HG03378 (cell line): Measurements from ENCODE around the gene BHLHE40.

Source experiments
- ATAC-seq: cut with Tn5 transposase; IDR thresholded peaks from one replicate; pipeline ENCODE4 v1.9.1; 2021; ENCODE audit warnings: mild to moderate bottlenecking, moderate library complexity; ENCODE audit not compliant: unreplicated experiment

The BHLHE40 gene

DNA sequence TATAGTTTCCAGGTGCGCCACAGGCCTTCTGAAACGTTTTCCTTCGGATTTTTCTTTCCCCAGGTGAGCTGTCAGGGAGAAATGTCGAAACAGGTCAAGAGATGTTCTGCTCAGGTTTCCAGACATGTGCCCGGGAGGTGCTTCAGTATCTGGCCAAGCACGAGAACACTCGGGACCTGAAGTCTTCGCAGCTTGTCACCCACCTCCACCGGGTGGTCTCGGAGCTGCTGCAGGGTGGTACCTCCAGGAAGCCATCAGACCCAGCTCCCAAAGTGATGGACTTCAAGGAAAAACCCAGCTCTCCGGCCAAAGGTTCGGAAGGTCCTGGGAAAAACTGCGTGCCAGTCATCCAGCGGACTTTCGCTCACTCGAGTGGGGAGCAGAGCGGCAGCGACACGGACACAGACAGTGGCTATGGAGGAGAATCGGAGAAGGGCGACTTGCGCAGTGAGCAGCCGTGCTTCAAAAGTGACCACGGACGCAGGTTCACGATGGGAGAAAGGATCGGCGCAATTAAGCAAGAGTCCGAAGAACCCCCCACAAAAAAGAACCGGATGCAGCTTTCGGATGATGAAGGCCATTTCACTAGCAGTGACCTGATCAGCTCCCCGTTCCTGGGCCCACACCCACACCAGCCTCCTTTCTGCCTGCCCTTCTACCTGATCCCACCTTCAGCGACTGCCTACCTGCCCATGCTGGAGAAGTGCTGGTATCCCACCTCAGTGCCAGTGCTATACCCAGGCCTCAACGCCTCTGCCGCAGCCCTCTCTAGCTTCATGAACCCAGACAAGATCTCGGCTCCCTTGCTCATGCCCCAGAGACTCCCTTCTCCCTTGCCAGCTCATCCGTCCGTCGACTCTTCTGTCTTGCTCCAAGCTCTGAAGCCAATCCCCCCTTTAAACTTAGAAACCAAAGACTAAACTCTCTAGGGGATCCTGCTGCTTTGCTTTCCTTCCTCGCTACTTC is 3.8 kb downstream of the BHLHE40 start:
- ATAC-seq = no peak

DNA sequence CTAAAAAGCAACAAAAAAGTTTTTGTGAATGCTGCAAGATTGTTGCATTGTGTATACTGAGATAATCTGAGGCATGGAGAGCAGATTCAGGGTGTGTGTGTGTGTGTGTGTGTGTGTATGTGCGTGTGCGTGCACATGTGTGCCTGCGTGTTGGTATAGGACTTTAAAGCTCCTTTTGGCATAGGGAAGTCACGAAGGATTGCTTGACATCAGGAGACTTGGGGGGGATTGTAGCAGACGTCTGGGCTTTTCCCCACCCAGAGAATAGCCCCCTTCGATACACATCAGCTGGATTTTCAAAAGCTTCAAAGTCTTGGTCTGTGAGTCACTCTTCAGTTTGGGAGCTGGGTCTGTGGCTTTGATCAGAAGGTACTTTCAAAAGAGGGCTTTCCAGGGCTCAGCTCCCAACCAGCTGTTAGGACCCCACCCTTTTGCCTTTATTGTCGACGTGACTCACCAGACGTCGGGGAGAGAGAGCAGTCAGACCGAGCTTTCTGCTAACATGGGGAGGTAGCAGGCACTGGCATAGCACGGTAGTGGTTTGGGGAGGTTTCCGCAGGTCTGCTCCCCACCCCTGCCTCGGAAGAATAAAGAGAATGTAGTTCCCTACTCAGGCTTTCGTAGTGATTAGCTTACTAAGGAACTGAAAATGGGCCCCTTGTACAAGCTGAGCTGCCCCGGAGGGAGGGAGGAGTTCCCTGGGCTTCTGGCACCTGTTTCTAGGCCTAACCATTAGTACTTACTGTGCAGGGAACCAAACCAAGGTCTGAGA is 4.7 kb downstream of the BHLHE40 start:
- peak; percentile 48 for ATAC-seq

DNA sequence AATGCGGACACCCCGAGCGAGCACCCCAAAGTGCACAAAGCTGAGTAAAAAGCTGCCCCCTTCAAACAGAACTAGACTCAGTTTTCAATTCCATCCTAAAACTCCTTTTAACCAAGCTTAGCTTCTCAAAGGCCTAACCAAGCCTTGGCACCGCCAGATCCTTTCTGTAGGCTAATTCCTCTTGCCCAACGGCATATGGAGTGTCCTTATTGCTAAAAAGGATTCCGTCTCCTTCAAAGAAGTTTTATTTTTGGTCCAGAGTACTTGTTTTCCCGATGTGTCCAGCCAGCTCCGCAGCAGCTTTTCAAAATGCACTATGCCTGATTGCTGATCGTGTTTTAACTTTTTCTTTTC is 5.3 kb downstream of the BHLHE40 start:
- ATAC-seq = no peak

DNA sequence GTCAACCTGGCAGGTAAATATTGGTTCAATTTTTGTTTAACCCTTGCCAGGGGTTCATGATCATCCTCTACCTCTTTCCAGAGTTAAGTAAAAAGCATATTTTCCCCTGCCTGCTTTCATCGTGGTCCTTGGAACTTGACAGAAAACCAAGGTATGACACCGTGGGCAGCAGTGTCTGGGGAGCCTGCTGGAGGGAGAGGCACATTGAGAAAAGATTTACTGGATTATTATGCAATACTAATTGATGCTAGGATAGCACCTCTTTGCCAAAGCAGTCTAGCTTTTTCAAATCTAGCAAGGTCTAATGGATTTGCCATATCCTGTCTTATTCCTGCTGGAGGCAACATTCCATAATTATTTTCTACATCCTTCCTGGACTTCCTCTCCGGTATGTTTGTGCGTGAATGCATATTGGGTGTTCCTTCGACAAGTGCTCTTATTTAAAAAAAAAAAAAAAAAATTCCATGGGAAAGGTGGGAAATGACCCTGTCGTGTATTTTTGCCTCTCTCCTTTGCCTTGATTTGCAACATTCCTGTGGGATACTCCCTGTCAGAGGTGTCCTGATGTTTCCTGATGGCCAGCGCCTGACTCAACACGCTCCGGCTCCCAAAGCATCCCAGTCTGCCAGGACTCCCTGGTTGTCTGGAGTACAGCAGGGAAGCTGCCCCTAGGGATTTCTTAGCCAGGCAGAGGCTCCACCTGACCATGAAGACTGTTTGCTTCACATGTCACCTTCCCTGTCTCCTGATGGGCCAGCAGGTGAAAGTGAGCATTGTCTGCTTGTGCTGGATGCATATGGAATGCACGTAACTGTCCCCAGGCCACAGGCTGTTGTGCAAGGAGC is 6.3 kb downstream of the BHLHE40 start:
- no peak for ATAC-seq

DNA sequence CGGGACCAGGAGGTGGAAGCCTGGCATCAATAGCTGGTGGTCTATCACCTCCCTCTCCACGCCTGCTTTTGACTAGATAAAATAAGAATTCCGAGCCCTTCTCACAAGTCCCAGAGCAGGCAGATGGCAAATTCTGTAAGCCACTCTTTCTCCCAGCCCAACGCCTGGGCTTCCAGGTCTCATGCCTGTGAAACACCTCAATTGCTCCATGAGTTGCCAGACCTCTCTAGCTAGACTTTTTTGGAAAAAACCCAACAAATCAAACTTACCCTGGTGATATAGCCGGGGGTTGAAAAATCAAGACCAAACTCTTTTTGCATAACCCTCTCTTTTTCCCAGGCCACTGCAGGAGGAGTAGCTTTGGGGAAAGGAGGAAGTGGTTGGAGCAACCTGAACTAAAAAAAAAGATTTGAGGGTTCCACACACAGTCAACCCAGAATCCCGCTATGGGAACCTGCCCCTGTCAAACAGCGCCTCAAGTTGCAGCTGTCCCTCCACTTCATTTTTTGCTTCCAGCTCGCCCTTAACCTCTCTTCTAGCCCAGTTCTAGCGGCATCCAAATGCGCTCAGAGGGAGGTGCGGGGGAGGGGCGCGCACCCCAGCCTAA is 7.0 kb downstream of the BHLHE40 start:
- peak; percentile 22 for ATAC-seq

DNA sequence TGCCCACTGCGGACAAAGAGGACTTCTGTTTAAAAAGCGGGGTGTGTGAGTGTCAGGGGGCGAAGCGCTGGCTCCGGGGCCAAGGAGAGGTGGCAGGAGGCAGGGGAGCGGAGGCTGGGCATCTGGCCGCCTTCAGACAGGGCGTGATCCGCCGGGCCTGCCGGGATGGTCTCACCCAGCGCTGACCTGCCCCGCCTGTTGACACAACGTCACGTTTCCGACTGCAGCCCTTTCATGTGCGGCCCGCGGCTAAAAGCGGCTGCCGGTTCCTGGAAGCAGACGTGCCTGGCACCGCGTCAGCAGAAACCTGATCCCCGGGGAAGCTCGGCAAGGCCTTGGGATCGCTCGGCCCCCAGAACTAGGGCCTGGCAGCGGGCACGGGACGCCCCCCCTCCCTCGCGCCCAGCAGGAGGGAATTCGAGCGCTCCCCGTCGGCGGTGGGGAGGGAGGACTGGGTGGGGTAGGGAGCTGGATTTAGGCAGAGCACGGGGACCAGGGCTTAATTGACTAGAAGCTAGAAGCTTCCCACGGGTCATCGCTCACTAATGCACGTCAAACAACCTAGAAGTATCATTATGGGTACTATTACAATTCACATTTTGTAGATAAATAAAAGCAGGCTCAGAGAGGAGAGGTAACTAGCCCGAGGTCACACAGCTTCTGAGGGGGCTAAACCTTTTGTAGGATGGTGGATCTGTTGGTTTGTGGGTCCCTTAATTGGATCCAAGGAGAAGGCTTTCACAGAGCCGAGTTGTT is 7.7 kb downstream of the BHLHE40 start:
- peak; percentile 50 for ATAC-seq

DNA sequence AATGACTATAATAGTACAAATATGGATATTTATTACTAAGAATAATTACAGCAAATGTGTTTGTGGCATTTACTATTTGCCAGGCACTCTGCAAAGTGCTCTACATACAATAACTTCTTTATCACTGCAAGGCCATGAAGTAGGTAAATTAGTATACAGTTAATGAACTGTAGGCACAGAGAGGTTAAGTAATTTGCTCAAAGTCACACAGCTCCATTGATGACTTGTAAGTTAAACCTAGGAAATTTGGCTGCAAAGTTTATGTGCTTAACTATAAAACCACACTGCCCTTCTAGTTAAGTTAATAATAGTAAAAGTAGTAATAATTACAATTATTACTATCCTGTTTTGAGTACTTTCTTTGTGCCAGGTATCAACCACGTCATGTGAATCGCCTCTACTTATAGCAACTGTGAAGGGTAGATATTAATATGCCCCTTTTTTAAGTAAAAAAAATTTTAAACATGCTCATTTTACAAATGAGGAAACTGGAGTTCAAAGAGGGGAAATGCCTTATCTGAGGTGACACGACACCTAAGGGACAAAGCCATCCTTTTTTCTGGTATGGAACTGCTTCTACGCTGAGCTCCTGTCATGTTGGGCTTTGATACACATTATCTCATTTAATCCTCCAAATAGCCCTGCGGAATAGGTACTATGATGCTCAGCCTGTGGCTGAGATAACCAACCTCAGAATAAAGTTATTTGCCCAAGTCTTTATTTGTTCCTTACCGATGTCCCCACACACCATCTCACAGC is 8.5 kb downstream of the BHLHE40 start:
- no peak for ATAC-seq

DNA sequence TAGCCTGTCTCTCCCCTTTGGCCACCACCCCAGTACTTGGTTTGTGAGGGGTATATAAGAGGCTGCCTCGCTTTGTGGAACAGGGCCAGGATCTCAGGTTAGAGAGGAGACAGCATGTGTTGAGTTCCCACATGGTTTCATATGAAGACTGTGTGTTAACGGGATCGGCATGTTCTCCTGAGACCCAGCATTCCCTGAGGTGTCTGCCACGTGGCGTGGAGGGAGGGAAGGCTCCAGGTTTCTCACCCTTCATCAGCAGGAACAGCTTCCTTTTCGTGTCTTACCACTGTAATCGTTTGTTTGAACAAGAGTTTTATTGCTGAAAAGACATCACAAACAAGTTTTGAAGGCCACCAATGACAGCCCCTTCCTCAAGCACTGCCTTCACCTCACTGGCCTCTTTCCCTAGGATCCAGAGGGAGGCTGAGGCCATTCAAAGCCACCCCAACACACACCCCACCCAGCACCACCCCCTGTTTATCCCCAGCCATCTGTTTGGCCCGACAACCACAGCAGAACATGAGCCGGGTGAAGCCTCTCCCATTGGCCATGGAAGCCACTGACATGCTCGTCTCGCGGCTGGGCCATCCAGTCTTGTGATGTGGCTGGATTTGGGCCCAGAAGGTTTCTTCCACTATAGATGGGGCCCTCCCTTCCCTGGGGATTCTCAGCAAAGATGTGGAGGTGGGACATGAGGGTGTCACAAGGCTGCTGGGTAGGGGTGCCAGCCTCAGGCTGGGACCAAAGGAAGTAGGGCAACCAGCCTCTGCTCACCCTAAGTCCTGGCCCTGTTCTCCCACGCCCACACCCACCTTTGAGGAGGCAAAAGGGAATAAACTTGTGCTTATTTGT is 10.0 kb downstream of the BHLHE40 start:
- ATAC-seq = no peak

DNA sequence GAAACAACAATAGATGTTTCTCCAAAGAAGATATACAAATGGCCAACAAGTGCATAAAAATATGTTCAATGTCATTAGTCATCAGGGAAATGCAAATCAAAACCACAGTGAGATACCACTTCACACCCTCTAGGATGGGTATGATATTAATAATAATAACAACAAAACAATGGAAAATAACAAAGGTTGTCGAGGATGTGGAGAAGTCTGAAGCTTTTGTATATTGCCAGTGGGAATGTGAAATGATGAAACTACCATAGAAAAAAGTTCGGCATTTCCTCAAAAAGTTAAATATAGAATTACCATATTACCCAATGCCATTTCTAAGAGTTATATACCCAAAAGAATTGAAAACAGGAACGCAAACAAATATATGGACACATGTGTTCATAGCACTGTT is 10.8 kb downstream of the BHLHE40 start:
- no peak for ATAC-seq

DNA sequence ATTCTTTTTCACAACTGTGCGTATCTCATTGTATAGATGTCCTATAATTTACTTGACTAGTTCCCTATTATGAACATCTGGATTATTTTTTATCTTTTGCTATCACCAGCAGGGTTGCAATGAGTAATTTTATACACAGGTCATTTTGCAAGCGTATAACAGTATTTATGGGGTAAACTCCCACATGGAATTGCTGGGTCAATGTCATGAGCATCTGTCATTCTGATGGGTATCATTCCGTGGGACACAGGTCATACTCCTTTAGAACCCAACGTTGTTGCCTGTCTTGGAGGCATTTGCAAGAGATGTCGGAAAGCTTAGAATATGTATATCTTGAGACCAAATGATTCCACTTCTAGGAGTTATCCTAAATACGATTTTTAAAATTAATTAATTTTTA is 12.9 kb downstream of the BHLHE40 start:
- ATAC-seq = no peak

DNA sequence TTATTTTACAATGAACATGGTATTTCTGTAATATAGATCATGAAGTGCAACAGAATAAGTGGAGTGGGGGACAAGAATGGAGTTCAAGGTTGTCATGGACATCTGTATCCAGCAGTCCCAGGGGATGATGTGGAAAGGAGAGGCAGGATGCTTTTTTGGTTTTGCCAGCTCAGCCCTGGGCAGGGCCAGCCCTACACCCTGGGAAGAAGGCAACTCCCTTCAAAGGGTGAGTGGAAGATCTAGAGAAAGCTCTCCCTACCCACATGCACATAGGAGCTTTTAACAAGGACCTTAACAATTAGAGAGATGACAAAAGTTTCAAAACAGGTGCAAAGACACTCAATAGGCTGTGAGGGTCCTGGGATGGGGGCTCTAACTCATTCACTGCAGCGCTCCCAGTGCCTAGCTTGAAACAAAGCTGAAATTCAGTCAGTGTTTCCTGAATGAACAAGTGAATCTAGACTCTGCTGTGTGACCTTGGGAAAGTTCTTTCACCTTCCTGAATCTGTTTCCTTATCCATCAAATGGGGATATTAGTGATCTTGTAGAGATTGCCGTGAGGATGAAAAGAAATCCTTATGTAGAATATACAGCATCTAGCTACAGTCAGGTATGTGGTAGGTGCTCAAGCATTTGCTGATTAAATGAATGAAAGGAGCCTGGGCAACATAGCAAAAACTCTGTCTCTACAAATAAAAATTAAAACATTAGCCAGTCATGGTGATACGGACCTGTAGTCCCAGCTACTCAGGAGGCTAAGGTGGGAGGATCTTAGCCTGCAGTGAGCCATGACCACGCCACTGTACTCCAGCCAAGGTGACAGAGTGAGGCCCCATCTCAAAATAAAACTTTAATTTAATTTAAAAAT is 14.3 kb downstream of the BHLHE40 start:
- ATAC-seq = no peak

DNA sequence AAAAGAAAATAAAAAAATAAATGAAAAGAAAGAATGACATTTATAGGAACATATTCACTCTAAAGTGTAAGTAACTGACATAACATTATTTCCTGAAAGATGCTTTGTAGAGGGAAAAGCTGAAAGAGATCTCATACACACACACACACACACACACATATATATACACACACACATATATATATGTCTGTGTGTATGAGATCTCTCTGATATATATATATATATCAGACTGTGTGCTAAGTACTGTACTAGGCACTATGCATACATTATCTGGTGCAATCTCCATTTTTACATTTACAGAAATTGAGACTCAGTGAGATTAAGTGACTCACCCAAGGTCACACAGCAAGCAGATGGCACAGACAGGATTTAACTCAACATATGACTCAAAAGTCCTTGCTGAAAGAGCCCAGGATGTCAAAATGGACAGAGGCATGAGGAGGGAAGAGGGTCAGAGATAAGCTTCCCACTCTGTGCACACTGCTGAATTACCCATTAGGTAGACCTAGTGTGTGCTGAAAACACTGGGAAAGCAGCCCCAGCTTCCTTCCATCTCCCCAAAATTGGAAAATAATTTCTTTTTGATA is 15.0 kb downstream of the BHLHE40 start:
- peak; percentile 43 for ATAC-seq

DNA sequence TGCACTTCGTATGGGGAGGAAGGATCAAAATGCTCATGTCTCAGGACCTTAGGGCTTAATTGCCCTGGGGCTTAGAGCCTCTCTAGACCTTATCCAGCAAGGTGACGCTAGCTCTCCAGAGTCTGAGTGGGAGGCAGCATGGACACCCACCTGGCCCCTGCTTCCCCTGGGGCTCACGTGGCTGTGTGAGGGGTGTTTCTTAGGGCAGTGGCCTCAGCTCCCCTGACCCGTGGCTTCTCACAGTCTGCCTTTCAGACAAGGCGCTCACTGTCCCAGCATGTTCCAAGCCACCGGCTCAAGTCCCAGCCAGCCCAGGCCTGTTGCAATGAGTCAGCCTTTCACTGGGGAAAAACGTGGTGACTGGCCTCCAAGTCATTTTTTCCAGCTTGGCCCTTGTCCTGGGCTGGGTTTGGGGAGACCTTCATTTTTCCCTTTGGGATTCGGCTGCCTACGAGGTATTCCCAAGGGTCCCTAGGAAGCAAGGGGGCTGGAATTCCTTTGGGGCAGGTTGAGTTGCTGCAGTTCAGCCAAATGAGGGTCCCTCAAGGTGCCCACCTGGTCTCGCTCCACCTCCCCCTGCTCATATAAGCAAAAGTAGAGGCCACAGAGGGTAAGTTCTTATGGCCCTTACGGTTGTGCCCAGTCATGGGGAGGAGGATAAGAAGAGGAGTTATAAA is 15.7 kb downstream of the BHLHE40 start:
- peak; percentile 49 for ATAC-seq

DNA sequence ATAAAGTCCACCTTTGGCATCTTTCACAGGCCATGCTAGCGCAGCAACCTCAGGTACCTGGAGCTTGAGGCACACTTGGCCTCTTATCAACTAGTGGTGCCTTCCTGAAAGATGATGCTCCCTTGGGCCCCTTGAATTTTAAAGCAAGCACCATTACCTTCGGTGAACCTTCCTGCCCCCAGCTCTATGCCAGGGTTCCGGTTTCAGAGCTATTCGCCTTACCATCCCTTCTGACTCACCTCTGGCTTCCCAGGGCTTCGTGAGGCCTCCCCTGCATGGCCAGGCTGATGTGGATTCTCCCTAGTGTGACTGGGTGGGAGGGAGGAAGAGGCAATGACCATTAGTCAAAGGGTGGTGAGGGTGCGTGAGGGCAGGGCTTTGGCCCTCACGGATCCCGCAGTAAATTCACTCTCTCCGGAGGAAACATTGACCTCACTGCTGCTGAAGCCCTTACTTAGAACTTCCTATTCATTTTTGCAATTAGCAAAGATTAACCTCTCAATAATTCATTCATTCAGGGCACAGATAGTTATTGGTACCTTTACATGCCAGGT is 16.3 kb downstream of the BHLHE40 start:
- ATAC-seq = no peak

DNA sequence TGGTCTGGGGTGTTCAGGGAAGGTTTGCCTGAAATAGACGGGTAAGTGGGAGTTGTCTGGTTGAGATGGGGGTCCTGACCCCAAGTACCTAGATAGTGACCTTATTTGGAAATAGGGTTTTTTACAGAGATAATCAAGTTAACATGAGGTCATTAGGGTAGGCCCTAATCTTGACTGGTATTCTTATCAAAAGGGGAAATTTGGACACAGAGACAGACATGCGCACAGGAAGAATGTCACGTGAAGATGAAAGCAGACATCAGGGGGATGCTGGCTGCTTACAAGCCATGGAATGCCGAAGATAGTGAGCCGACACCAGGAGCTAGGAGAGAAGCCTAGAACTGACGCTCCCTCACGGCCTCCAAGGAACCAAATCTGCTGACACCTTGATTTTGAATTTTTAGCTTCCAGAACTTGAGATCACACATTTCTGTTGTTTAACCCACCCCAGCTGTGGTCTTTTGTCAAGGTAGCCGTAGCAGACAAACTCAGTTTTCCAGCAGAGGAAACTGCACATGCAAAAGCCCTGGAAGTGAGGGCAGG is 17.1 kb downstream of the BHLHE40 start:
- ATAC-seq = no peak

DNA sequence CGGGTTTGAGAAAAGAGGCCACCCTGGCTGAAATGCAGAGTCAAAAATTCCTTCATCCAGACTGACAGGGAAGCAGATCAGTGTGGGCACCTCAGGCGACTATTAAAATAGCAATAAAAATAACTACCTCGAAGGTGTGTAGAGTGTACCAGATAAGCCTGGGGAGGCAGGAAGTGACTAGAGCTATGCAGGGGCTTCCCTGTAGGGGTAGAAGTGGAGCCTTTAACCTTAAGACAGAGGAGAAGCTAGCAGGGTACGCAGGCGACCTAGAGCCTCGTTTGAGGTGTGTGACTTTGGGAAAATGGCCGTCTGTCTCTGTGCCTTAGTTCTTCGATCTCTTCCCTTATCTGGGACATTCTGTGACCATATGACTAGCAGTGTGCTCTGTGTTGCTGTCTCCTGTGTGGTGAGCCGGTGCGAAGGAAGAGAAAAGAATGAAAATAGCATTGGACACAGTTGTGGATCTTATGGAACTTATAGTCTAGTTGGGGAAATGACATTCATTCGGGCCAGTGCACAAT is 17.6 kb downstream of the BHLHE40 start:
- no peak for ATAC-seq
